IMR-90 (cell line): Measurements from ENCODE around the gene CCNB2. TPM values are rescaled to one million over a fixed set of nuclear protein-coding genes. Genes with fewer than 3 reads are reported as not detected.

ENCODE experiments used
- ATAC-seq: fragments of 200-7000 bp; cut with Tn5 transposase; 2 replicates; pipeline ENCODE4 v1.9.1; 2020; ENCODE audit warnings: low read depth, mild to moderate bottlenecking, moderate library complexity
- BruUV-seq: library from RNA; stranded (reverse); fragments of 400-500 nt; replicated peaks from 2 replicates; lab custom pipeline; 2021; lab: Mats Ljungman, UMichigan
- CTCF ChIA-PET: fragments of 300-600 bp; formaldehyde crosslinking; extraction: SDS; loops from one replicate; lab custom pipeline; 2021; ENCODE audit warnings: antibody characterized with exemption; lab: Yijun Ruan, JAX
- POLR2A ChIA-PET: fragments of 300-600 bp; sonication (Branson Sonifier 250); formaldehyde crosslinking; loops from one replicate; lab custom pipeline; 2022; ENCODE audit warnings: antibody characterized with exemption; ENCODE audit not compliant: unreplicated experiment; lab: Charles Lee
- DNase-seq: peaks from one replicate; pipeline ENCODE4 v3.0.0; 2013
- H2AFZ ChIP-seq: replicated peaks from 2 replicates; pipeline ENCODE3; 2013; ENCODE audit warnings: low read length, mild to moderate bottlenecking; ENCODE audit not compliant: poor library complexity
- H2AK5ac ChIP-seq: 2 replicates; pipeline ENCODE4 v1.6.1; 2013; ENCODE audit warnings: low read depth, low read length, inconsistent platforms
- H2AK9ac ChIP-seq: replicated peaks from 2 replicates; pipeline ENCODE3; 2013; ENCODE audit warnings: mild to moderate bottlenecking, low read depth, low read length, moderate library complexity; ENCODE audit not compliant: poor library complexity
- H2BK120ac ChIP-seq: 2 replicates; pipeline ENCODE4 v1.6.1; 2013; ENCODE audit warnings: low read depth, low read length, inconsistent platforms
- H2BK15ac ChIP-seq: 3 replicates; pipeline ENCODE4 v1.6.1; 2013; ENCODE audit warnings: low read depth, low read length, inconsistent platforms
- H2BK20ac ChIP-seq: 2 replicates; pipeline ENCODE4 v1.6.1; 2013; ENCODE audit warnings: low read depth, mild to moderate bottlenecking, inconsistent platforms, low read length, moderate library complexity
- H2BK5ac ChIP-seq: 2 replicates; pipeline ENCODE4 v1.6.1; 2013; ENCODE audit warnings: mild to moderate bottlenecking, low read depth, low read length, inconsistent platforms; ENCODE audit not compliant: poor library complexity, severe bottlenecking
- H3K14ac ChIP-seq: replicated peaks from 2 replicates; pipeline ENCODE4 v1.6.1; 2013; ENCODE audit warnings: low read depth, low read length, inconsistent platforms
- H3K18ac ChIP-seq: 2 replicates; pipeline ENCODE4 v1.6.1; 2013; ENCODE audit warnings: low read depth, low read length, control low read depth
- H3K23ac ChIP-seq: 2 replicates; pipeline ENCODE4 v1.6.1; 2013; ENCODE audit warnings: low read depth, low read length, inconsistent platforms
- H3K27ac ChIP-seq: 2 replicates; pipeline ENCODE4 v1.5.1; 2013; ENCODE audit warnings: mild to moderate bottlenecking, control low read depth, low read length; ENCODE audit not compliant: insufficient read depth
- H3K27me3 ChIP-seq: 2 replicates; pipeline ENCODE4 v1.6.1; 2013; ENCODE audit warnings: low read length; ENCODE audit not compliant: control insufficient read depth, insufficient read depth
- H3K36me3 ChIP-seq: 2 replicates; pipeline ENCODE4 v1.6.1; 2013; ENCODE audit warnings: low read length, mixed read lengths; ENCODE audit not compliant: control insufficient read depth, insufficient read depth
- H3K4ac ChIP-seq: 2 replicates; pipeline ENCODE4 v1.6.1; 2013; ENCODE audit warnings: low read depth, low read length, inconsistent platforms
- H3K4me1 ChIP-seq: 2 replicates; pipeline ENCODE4 v1.6.1; 2013; ENCODE audit warnings: low read length, mixed read lengths; ENCODE audit not compliant: control insufficient read depth, insufficient read depth
- H3K4me2 ChIP-seq: 2 replicates; pipeline ENCODE4 v1.6.1; 2013; ENCODE audit warnings: low read depth, mild to moderate bottlenecking, control low read depth, low read length, moderate library complexity
- H3K4me3 ChIP-seq: 2 replicates; pipeline ENCODE4 v1.5.1; 2013; ENCODE audit warnings: low read depth, mild to moderate bottlenecking, control low read depth, low read length, moderate library complexity; ENCODE audit not compliant: insufficient read depth
- H3K56ac ChIP-seq: 2 replicates; pipeline ENCODE4 v1.6.1; 2013; ENCODE audit warnings: low read length, inconsistent platforms; ENCODE audit not compliant: insufficient read depth; ENCODE audit errors: extremely low read depth
- H3K79me1 ChIP-seq, 2 experiments: 2 replicates each; pipeline ENCODE4 v1.6.1; 2013; ENCODE audit warnings: low read length in 2 of 2, inconsistent platforms in 1 of 2, low read depth in 1 of 2
- H3K9ac ChIP-seq: 2 replicates; pipeline ENCODE4 v1.6.1; 2013; ENCODE audit warnings: low read depth, low read length, control low read depth
- H3K9me1 ChIP-seq: 2 replicates; pipeline ENCODE4 v1.6.1; 2013; ENCODE audit warnings: low read length, inconsistent platforms; ENCODE audit not compliant: insufficient read depth
- H3K9me3 ChIP-seq: 2 replicates; pipeline ENCODE4 v1.6.1; 2013; ENCODE audit warnings: low read length; ENCODE audit not compliant: control insufficient read depth, insufficient read depth
- H4K20me1 ChIP-seq: 2 replicates; pipeline ENCODE4 v1.6.1; 2013; ENCODE audit warnings: low read length, inconsistent platforms; ENCODE audit not compliant: insufficient read depth
- H4K5ac ChIP-seq: 2 replicates; pipeline ENCODE4 v1.6.1; 2013; ENCODE audit warnings: mild to moderate bottlenecking, low read depth, low read length, control low read depth
- H4K8ac ChIP-seq, 2 experiments: 2 replicates each; pipeline ENCODE4 v1.6.1; 2013; ENCODE audit warnings: low read depth in 2 of 2, low read length in 2 of 2, control low read depth in 1 of 2, inconsistent platforms in 1 of 2
- H4K91ac ChIP-seq: 2 replicates; pipeline ENCODE4 v1.6.1; 2013; ENCODE audit warnings: low read depth, low read length, inconsistent platforms; ENCODE audit not compliant: insufficient read depth
- BHLHE40 ChIP-seq: fragments of 150-350 bp; IDR thresholded peaks from 2 replicates; pipeline ENCODE4 v1.6.1; 2016; ENCODE audit warnings: mild to moderate bottlenecking, low read depth, low read length
- CEBPB ChIP-seq: IDR thresholded peaks from 2 replicates; pipeline ENCODE4 v1.6.1; 2012; ENCODE audit warnings: low read depth, low read length, improper control_type of control experiment
- CHD1 ChIP-seq: IDR thresholded peaks from 2 replicates; pipeline ENCODE4 v1.6.1; 2012; ENCODE audit warnings: low read depth, low read length, improper control_type of control experiment
- ELK1 ChIP-seq: fragments of 150-350 bp; IDR thresholded peaks from 2 replicates; pipeline ENCODE4 v1.6.1; 2016; ENCODE audit warnings: low read depth, mild to moderate bottlenecking, low read length, moderate library complexity, borderline replicate concordance
- FOS ChIP-seq: fragments of 150-350 bp; IDR thresholded peaks from 2 replicates; pipeline ENCODE4 v1.6.1; 2016; ENCODE audit warnings: low read depth, low read length
- MAFK ChIP-seq: IDR thresholded peaks from 2 replicates; pipeline ENCODE4 v1.6.1; 2012; ENCODE audit warnings: low read depth, low read length, improper control_type of control experiment
- MAZ ChIP-seq: IDR thresholded peaks from 2 replicates; pipeline ENCODE4 v1.6.1; 2012; ENCODE audit warnings: low read depth, mild to moderate bottlenecking, low read length, improper control_type of control experiment, moderate library complexity, borderline replicate concordance
- MXI1 ChIP-seq: IDR thresholded peaks from 2 replicates; pipeline ENCODE4 v1.6.1; 2012; ENCODE audit warnings: low read depth, mild to moderate bottlenecking, low read length, moderate library complexity, borderline replicate concordance
- NFE2L2 ChIP-seq: fragments of 150-350 bp; IDR thresholded peaks from 2 replicates; pipeline ENCODE4 v1.6.1; 2016; ENCODE audit warnings: low read depth, mild to moderate bottlenecking, low read length
- POLR2A ChIP-seq: IDR thresholded peaks from 2 replicates; pipeline ENCODE4 v1.6.1; 2012; ENCODE audit warnings: mild to moderate bottlenecking, low read depth, low read length
- RAD21 ChIP-seq: IDR thresholded peaks from 2 replicates; pipeline ENCODE4 v1.6.1; 2012; ENCODE audit warnings: low read length, improper control_type of control experiment
- RCOR1 ChIP-seq: IDR thresholded peaks from 2 replicates; pipeline ENCODE4 v1.6.1; 2012; ENCODE audit warnings: mild to moderate bottlenecking, low read length, improper control_type of control experiment; ENCODE audit not compliant: insufficient replicate concordance
- RFX5 ChIP-seq: IDR thresholded peaks from 2 replicates; pipeline ENCODE4 v1.8.0; 2012; ENCODE audit warnings: low read depth, mild to moderate bottlenecking, low read length, moderate library complexity
- SMC3 ChIP-seq: fragments of 150-350 bp; IDR thresholded peaks from 2 replicates; pipeline ENCODE4 v1.6.1; 2016; ENCODE audit warnings: low read depth, mild to moderate bottlenecking, antibody characterized with exemption, low read length, moderate library complexity
- USF2 ChIP-seq: fragments of 150-350 bp; IDR thresholded peaks from 2 replicates; pipeline ENCODE4 v1.6.1; 2017; ENCODE audit warnings: mild to moderate bottlenecking, antibody characterized with exemption, low read length, low read depth
- WGBS, 2 experiments: methylation state at CpG; one replicate each; pipeline versions ENCODE4 v1.1.5 to v1.1.7; 2013; ENCODE audit warnings: missing lambda C conversion rate in 2 of 2; ENCODE audit not compliant: insufficient read length in 1 of 2; ENCODE audit errors: extremely low coverage in 2 of 2; 5-methylcytosine and 5-hydroxymethylcytosine counted together
- dilution Hi-C: fragments of 300-500 bp; cut with HindIII; formaldehyde crosslinking; loops from one replicate; pipeline ENCODE4 v1.14.3; 2018; ENCODE audit warnings: low sequenced_read_pairs; ENCODE audit not compliant: unreplicated experiment
- in situ Hi-C: fragments of 300-500 bp; cut with MboI; formaldehyde crosslinking; loops from 3 replicates; pipeline ENCODE4 v1.14.3; 2019; ENCODE audit warnings: low sequenced_read_pairs, inconsistent platforms, mixed read lengths
- intact Hi-C: fragments of 100-400 bp; cut with micrococcal nuclease; formaldehyde crosslinking; loops from 2 replicates; pipeline ENCODE4 v1.10.0; 2022
- polyA plus RNA-seq, 3 experiments: library from polyadenylated mRNA; depleted of rRNA; stranded (reverse); fragments of >200 nt; gene quantifications; 2 replicates each; pipeline ENCODE4 v1.2.3, GENCODE V29; 2012; ENCODE audit warnings: low replicate concordance in 1 of 3
- total RNA-seq: library from RNA; depleted of rRNA; stranded (reverse); fragments of >200 nt; gene quantifications from 2 replicates; pipeline ENCODE4 v1.2.3, GENCODE V29; 2012
- TF ChIP-seq, protein P1 (sequence below): conservative IDR thresholded peaks from 2 replicates; pipeline ENCODE4 v1.5.1; 2012; ENCODE audit warnings: mild to moderate bottlenecking, low read depth, low read length, improper control_type of control experiment

Gene CCNB2
- total and polyA plus RNA-seq, 2 of the 4 experiments (the other 2 are of a cell fraction): 52.5 to 54.6 TPM

- Histone ChIP-seq H3K79me1 (peaks cover 4 to 22% of the 10 kb centered on the region in 2 experiments; a peak in 3 of 4 replicates), H3K18ac (no peak overlapping the region), H3K9me1 (peaks cover 4% of the 10 kb centered on the region; the same call in 1 of the 2 replicates), H2BK120ac (no peak overlapping the region), H4K91ac (no peak overlapping the region), H4K8ac (no peak overlapping the region), H4K5ac (no peak overlapping the region), H2AK5ac (no peak overlapping the region), H3K23ac (no peak overlapping the region), H3K27me3 (no peaks in the 10 kb centered on the region), H2BK15ac (no peak overlapping the region), H3K56ac (no peak overlapping the region), H2BK20ac (no peak overlapping the region), H3K4me1 (no peaks in the 10 kb centered on the region), H3K36me3 (peaks cover 38% of the 10 kb centered on the region), H3K4me3 (no peak overlapping the region), H3K9me3 (no peaks in the 10 kb centered on the region), H3K9ac (no peak overlapping the region), H3K14ac (no peak overlapping the region), H3K27ac (no peak overlapping the region), H3K4ac (no peak overlapping the region), H2AFZ (no peak overlapping the region), H2BK5ac (no peak overlapping the region), H2AK9ac (no peak overlapping the region), H4K20me1 (no peaks in the 10 kb centered on the region), H3K4me2 (no peak overlapping the region)
- dilution Hi-C loops (no loop called here), intact Hi-C loops (no loop called here), in situ Hi-C loops (no loop called here)
- ATAC-seq: no peak
- CTCF ChIA-PET: no interaction called here
- WGBS, 2 experiments: no CpG with 5 or more reads among the region's 4 CpGs
- POLR2A ChIA-PET: no interaction called here
- no TSS peak for BruUV-seq
- TF ChIP-seq BHLHE40 (no peak), MAZ (no peak), RCOR1 (no peak), FOS (no peak), USF2 (no peak), SMC3 (no peak), POLR2A (no peak), CHD1 (no peak), ELK1 (no peak), MXI1 (no peak), MAFK (no peak), NFE2L2 (no peak), RFX5 (no peak), CEBPB (no peak), RAD21 (no peak)
- TF ChIP-seq, protein P1, sequence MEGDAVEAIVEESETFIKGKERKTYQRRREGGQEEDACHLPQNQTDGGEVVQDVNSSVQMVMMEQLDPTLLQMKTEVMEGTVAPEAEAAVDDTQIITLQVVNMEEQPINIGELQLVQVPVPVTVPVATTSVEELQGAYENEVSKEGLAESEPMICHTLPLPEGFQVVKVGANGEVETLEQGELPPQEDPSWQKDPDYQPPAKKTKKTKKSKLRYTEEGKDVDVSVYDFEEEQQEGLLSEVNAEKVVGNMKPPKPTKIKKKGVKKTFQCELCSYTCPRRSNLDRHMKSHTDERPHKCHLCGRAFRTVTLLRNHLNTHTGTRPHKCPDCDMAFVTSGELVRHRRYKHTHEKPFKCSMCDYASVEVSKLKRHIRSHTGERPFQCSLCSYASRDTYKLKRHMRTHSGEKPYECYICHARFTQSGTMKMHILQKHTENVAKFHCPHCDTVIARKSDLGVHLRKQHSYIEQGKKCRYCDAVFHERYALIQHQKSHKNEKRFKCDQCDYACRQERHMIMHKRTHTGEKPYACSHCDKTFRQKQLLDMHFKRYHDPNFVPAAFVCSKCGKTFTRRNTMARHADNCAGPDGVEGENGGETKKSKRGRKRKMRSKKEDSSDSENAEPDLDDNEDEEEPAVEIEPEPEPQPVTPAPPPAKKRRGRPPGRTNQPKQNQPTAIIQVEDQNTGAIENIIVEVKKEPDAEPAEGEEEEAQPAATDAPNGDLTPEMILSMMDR: no peak
- no peak for DNase-seq
Measured at GRCh38 chr15:59063042-59063441, 41.9 kb upstream of the CCNB2 start.
